C4-2B (cell line): Measurements from ENCODE around the gene ARHGEF28.

Experiments used
- ZFX ChIP-seq: fragments of 450-650 bp; IDR thresholded peaks from 2 replicates; pipeline ENCODE4 v1.6.1; 2017
- TF ChIP-seq, protein P1 (sequence below): fragments of 450-650 bp; conservative IDR thresholded peaks from 2 replicates; pipeline ENCODE4 v1.5.1; 2017; ENCODE audit warnings: mild to moderate bottlenecking

DNA sequence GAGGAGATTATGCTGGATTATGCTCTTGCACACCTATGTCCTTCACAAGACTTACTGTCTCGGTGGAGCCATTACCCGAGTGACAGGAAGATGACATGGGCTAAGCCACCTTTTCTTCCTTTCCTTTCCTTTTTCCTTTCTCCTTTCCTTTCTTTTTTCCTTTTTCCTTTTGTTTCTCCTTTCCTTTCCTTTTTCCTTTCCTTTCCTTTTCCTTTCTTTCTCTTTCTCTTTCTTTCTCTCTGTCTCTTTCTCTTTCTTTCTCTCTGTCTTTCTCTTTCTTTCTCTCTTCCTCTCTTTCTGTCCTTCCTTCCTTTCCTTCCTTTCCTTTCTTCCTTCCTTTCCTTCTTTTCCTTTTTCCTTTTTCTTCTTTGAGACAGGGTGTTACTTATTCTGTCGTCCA lies 202.5 kb downstream of the ARHGEF28 start:
- TF ChIP-seq, protein P1, sequence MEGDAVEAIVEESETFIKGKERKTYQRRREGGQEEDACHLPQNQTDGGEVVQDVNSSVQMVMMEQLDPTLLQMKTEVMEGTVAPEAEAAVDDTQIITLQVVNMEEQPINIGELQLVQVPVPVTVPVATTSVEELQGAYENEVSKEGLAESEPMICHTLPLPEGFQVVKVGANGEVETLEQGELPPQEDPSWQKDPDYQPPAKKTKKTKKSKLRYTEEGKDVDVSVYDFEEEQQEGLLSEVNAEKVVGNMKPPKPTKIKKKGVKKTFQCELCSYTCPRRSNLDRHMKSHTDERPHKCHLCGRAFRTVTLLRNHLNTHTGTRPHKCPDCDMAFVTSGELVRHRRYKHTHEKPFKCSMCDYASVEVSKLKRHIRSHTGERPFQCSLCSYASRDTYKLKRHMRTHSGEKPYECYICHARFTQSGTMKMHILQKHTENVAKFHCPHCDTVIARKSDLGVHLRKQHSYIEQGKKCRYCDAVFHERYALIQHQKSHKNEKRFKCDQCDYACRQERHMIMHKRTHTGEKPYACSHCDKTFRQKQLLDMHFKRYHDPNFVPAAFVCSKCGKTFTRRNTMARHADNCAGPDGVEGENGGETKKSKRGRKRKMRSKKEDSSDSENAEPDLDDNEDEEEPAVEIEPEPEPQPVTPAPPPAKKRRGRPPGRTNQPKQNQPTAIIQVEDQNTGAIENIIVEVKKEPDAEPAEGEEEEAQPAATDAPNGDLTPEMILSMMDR, result no peak
- no peak for TF ChIP-seq ZFX
